HEK293 (cell line): ENCODE data around the gene SS18.

Experiments
- CTCF ChIA-PET: fragments of 350-600 bp; formaldehyde crosslinking; extraction: SDS; loops from one replicate; lab custom pipeline; 2021; ENCODE audit warnings: antibody characterized with exemption; lab: Yijun Ruan, JAX
- POLR2A ChIA-PET: fragments of 300-600 bp; formaldehyde crosslinking; extraction: SDS; loops from one replicate; lab custom pipeline; 2020; ENCODE audit warnings: antibody characterized with exemption, inconsistent platforms; lab: Yijun Ruan, JAX
- H3K27ac ChIP-seq: fragments of 200-500 bp; sonication (Bioruptor generic); 2 replicates; pipeline ENCODE4 v1.5.1; 2014; ENCODE audit warnings: low read depth, low read length, control low read depth, inconsistent platforms; ENCODE audit errors: extremely low read depth
- H3K36me3 ChIP-seq, 2 experiments: fragments of 200-500 bp in 1 of 2; sonication (Bioruptor generic) in 1 of 2; 1 replicate in 1 of 2; 2 replicates in 1 of 2; pipeline ENCODE4 v1.5.1; 2014 to 2017; ENCODE audit warnings: inconsistent platforms in 2 of 2, low read length in 2 of 2; ENCODE audit not compliant: control insufficient read depth in 2 of 2, insufficient read depth in 1 of 2
- H3K4me1 ChIP-seq: fragments of 200-500 bp; sonication (Bioruptor generic); 2 replicates; pipeline ENCODE4 v1.5.1; 2014; ENCODE audit warnings: mild to moderate bottlenecking, low read length, inconsistent platforms; ENCODE audit not compliant: control insufficient read depth, insufficient read depth
- H3K4me3 ChIP-seq: 2 replicates; pipeline ENCODE4 v1.5.1; 2011; ENCODE audit warnings: low read depth, mild to moderate bottlenecking, control low read depth, low read length, moderate library complexity
- H3K9me3 ChIP-seq: fragments of 200-500 bp; sonication (Bioruptor generic); 2 replicates; pipeline ENCODE4 v1.5.1; 2014; ENCODE audit warnings: low read depth, low read length, inconsistent platforms; ENCODE audit not compliant: control insufficient read depth, insufficient read depth
- BCL11B ChIP-seq: fragments of 450-650 bp; formaldehyde crosslinking; IDR thresholded peaks from 2 replicates; pipeline ENCODE4 v1.5.1; 2016; ENCODE audit warnings: low read depth, missing biosample characterization, missing genetic modification characterization
- KLF17 ChIP-seq: fragments of 450-650 bp; formaldehyde crosslinking; IDR thresholded peaks from 2 replicates; pipeline ENCODE4 v1.5.1; 2016; ENCODE audit warnings: missing biosample characterization, missing genetic modification characterization
- OSR2 ChIP-seq: fragments of 450-650 bp; formaldehyde crosslinking; IDR thresholded peaks from 2 replicates; pipeline ENCODE4 v1.5.1; 2016; ENCODE audit warnings: missing biosample characterization, missing genetic modification characterization
- PRDM1 ChIP-seq: fragments of 450-650 bp; formaldehyde crosslinking; IDR thresholded peaks from 2 replicates; pipeline ENCODE4; 2016; ENCODE audit warnings: missing biosample characterization, missing genetic modification characterization
- PRDM10 ChIP-seq: fragments of 450-650 bp; formaldehyde crosslinking; IDR thresholded peaks from 2 replicates; pipeline ENCODE4 v1.5.1; 2016; ENCODE audit warnings: missing biosample characterization, missing genetic modification characterization
- RBAK ChIP-seq: fragments of 450-650 bp; formaldehyde crosslinking; IDR thresholded peaks from 2 replicates; pipeline ENCODE4 v1.5.1; 2016; ENCODE audit warnings: missing biosample characterization, missing genetic modification characterization
- SALL2 ChIP-seq: fragments of 450-650 bp; formaldehyde crosslinking; IDR thresholded peaks from 2 replicates; pipeline ENCODE4 v1.5.0; 2017; ENCODE audit warnings: missing biosample characterization, mild to moderate bottlenecking, missing genetic modification characterization, borderline replicate concordance
- TSHZ1 ChIP-seq: fragments of 450-650 bp; formaldehyde crosslinking; IDR thresholded peaks from 2 replicates; pipeline ENCODE4 v1.5.1; 2016; ENCODE audit warnings: missing biosample characterization, missing genetic modification characterization, borderline replicate concordance
- ZBTB17 ChIP-seq: fragments of 450-650 bp; formaldehyde crosslinking; IDR thresholded peaks from 2 replicates; pipeline ENCODE4 v1.5.1; 2016; ENCODE audit warnings: missing biosample characterization, missing genetic modification characterization
- ZBTB44 ChIP-seq: fragments of 450-650 bp; IDR thresholded peaks from 2 replicates; pipeline ENCODE4 v1.5.1; 2018; ENCODE audit warnings: missing biosample characterization, mild to moderate bottlenecking, missing genetic modification characterization
- ZEB2 ChIP-seq: fragments of 450-650 bp; formaldehyde crosslinking; IDR thresholded peaks from 2 replicates; pipeline ENCODE4 v1.5.1; 2016; ENCODE audit warnings: missing biosample characterization, missing genetic modification characterization
- ZFP37 ChIP-seq: fragments of 450-650 bp; formaldehyde crosslinking; IDR thresholded peaks from 2 replicates; pipeline ENCODE4 v1.5.1; 2016; ENCODE audit warnings: missing biosample characterization, missing genetic modification characterization
- ZFP41 ChIP-seq: fragments of 450-650 bp; formaldehyde crosslinking; IDR thresholded peaks from 2 replicates; pipeline ENCODE4 v1.5.1; 2016; ENCODE audit warnings: missing biosample characterization, missing genetic modification characterization, borderline replicate concordance
- ZFP69B ChIP-seq: fragments of 450-650 bp; formaldehyde crosslinking; IDR thresholded peaks from 2 replicates; pipeline ENCODE4 v1.5.1; 2016; ENCODE audit warnings: missing biosample characterization, missing genetic modification characterization
- ZNF23 ChIP-seq: fragments of 450-650 bp; formaldehyde crosslinking; IDR thresholded peaks from 2 replicates; pipeline ENCODE4 v1.5.1; 2016; ENCODE audit warnings: missing biosample characterization, missing genetic modification characterization, borderline replicate concordance
- ZNF292 ChIP-seq: fragments of 450-650 bp; formaldehyde crosslinking; IDR thresholded peaks from 2 replicates; pipeline ENCODE4 v1.5.1; 2016; ENCODE audit warnings: low read depth, missing biosample characterization, missing genetic modification characterization, borderline replicate concordance
- ZNF354C ChIP-seq: fragments of 450-650 bp; formaldehyde crosslinking; IDR thresholded peaks from 2 replicates; pipeline ENCODE4 v1.5.1; 2016; ENCODE audit warnings: missing biosample characterization, missing genetic modification characterization, low read depth, borderline replicate concordance
- ZNF416 ChIP-seq: fragments of 450-650 bp; formaldehyde crosslinking; IDR thresholded peaks from 2 replicates; pipeline ENCODE4 v1.5.1; 2016; ENCODE audit warnings: missing biosample characterization, missing genetic modification characterization
- ZNF521 ChIP-seq: fragments of 450-650 bp; formaldehyde crosslinking; IDR thresholded peaks from 2 replicates; pipeline ENCODE4 v1.5.1; 2017; ENCODE audit warnings: missing biosample characterization, mild to moderate bottlenecking, missing genetic modification characterization
- ZNF555 ChIP-seq: fragments of 450-650 bp; formaldehyde crosslinking; conservative IDR thresholded peaks from 2 replicates; pipeline ENCODE4 v1.5.1; 2017; ENCODE audit warnings: missing biosample characterization, mild to moderate bottlenecking, missing genetic modification characterization, inconsistent platforms
- ZNF600 ChIP-seq: fragments of 450-650 bp; formaldehyde crosslinking; IDR thresholded peaks from 2 replicates; pipeline ENCODE4 v1.5.1; 2016; ENCODE audit warnings: missing biosample characterization, missing genetic modification characterization
- ZNF645 ChIP-seq: fragments of 450-650 bp; formaldehyde crosslinking; IDR thresholded peaks from 2 replicates; pipeline ENCODE4; 2016; ENCODE audit warnings: missing biosample characterization, missing genetic modification characterization
- ZNF658 ChIP-seq: fragments of 450-650 bp; formaldehyde crosslinking; IDR thresholded peaks from 2 replicates; pipeline ENCODE4; 2016; ENCODE audit warnings: missing biosample characterization, missing genetic modification characterization
- ZNF791 ChIP-seq: fragments of 450-650 bp; formaldehyde crosslinking; IDR thresholded peaks from 2 replicates; pipeline ENCODE4 v1.5.1; 2016; ENCODE audit warnings: missing biosample characterization, missing genetic modification characterization
- ZSCAN30 ChIP-seq: fragments of 450-650 bp; IDR thresholded peaks from 2 replicates; pipeline ENCODE4 v1.5.1; 2018; ENCODE audit warnings: missing biosample characterization, mild to moderate bottlenecking, missing genetic modification characterization, moderate library complexity

Gene SS18

GRCh38 chr18:26074246-26074645, 16.2 kb downstream of the SS18 start:
- no peaks in the 10 kb centered on the region for H3K9me3 ChIP-seq
- H3K36me3 ChIP-seq = peaks cover 37 to 48% of the 10 kb centered on the region in 2 experiments
- TF ChIP-seq ZFP69B (no peak), SALL2 (tag by site-specific recombination) (no peak), KLF17 (no peak), ZNF645 (tag by site-specific recombination) (no peak), ZNF600 (tag by site-specific recombination) (no peak), ZNF658 (tag by site-specific recombination) (no peak), ZBTB17 (tag by site-specific recombination) (no peak), ZNF791 (no peak), ZNF416 (tag by site-specific recombination) (no peak), BCL11B (tag by site-specific recombination) (no peak)
- H3K4me3 ChIP-seq = no peak overlapping the region
- H3K4me1 ChIP-seq = no peaks in the 10 kb centered on the region
- ChIA-PET POLR2A (no interaction called here), CTCF (interaction anchor here (0.7 kb wide), 1 partner anchor 1714 kb away, joined by 5 read pairs; no protein-coding TSS in a partner anchor)
- no peak overlapping the region for H3K27ac ChIP-seq

GRCh38 chr18:26073758-26074157, 16.7 kb downstream of the SS18 start:
- Histone ChIP-seq H3K4me1 (no peaks in the 10 kb centered on the region), H3K4me3 (no peak overlapping the region), H3K36me3 (peaks cover 38 to 48% of the 10 kb centered on the region in 2 experiments), H3K9me3 (no peaks in the 10 kb centered on the region), H3K27ac (no peak overlapping the region)
- ChIA-PET POLR2A (no interaction called here), CTCF (no interaction called here)
- TF ChIP-seq ZNF292 (tag by site-specific recombination) (no peak), ZNF521 (tag by site-specific recombination) (no peak), ZNF23 (tag by site-specific recombination) (no peak), PRDM10 (tag by site-specific recombination) (no peak), ZBTB44 (tag by site-specific recombination) (no peak), ZEB2 (tag by site-specific recombination) (no peak), OSR2 (tag by site-specific recombination) (no peak), TSHZ1 (tag by site-specific recombination) (no peak), ZNF354C (tag by site-specific recombination) (no peak), RBAK (no peak), ZSCAN30 (tag by site-specific recombination) (no peak), PRDM1 (tag by site-specific recombination) (no peak), ZFP37 (tag by site-specific recombination) (no peak), ZNF555 (tag by site-specific recombination) (no peak), ZFP41 (no peak)
